A549 (cell line): ENCODE measurements around the gene DYNLT2. TPM values are rescaled to one million over a fixed set of nuclear protein-coding genes. Genes with fewer than 3 reads are reported as not detected.

ENCODE experiments used
- ATAC-seq, 2 experiments: fragments of 200-7000 bp in 1 of 2; fragments of >200 bp in 1 of 2; cut with Nextera tagmentation in 1 of 2; cut with Tn5 transposase in 1 of 2; 3 replicates each; pipeline versions ENCODE4 v1.8.0 to v1.9.1; 2018 to 2020; ENCODE audit warnings: mild to moderate bottlenecking in 1 of 2, moderate library complexity in 1 of 2
- CTCF ChIA-PET: fragments of 300-600 bp; sonication (Branson Sonifier 250); formaldehyde crosslinking; extraction: SDS; loops from one replicate; lab custom pipeline; 2021; ENCODE audit warnings: antibody characterized with exemption, inconsistent platforms; lab: Yijun Ruan, JAX
- POLR2A ChIA-PET: fragments of 350-600 bp; formaldehyde crosslinking; extraction: SDS; loops from one replicate; lab custom pipeline; 2021; ENCODE audit warnings: antibody characterized with exemption, inconsistent platforms; lab: Yijun Ruan, JAX
- DNase-seq, 2 experiments: peaks; one replicate each; pipeline versions ENCODE4 v3.0.0 to v3.0.0-alpha.2; 2011 to 2016; ENCODE audit warnings: low read depth in 1 of 2, low spot score in 1 of 2
- FAIRE-seq: peaks from 2 replicates; lab custom pipeline; 2011; peaks lifted over from hg19 to GRCh38; lab: Jason Lieb, UNC
- H3K27ac ChIP-seq, 2 experiments: fragments of >200 bp; sonication (Bioruptor Twin); formaldehyde crosslinking; 3 replicates each; pipeline ENCODE4 v1.5.1; 2016 to 2017
- H3K4me1 ChIP-seq: fragments of >200 bp; sonication (Bioruptor Twin); formaldehyde crosslinking; 3 replicates; pipeline ENCODE4 v1.6.1; 2016
- H3K4me2 ChIP-seq: fragments of >200 bp; sonication (Bioruptor Twin); formaldehyde crosslinking; 3 replicates; pipeline ENCODE4 v1.6.1; 2016
- H3K4me3 ChIP-seq: fragments of >200 bp; sonication (Bioruptor Twin); formaldehyde crosslinking; 3 replicates; pipeline ENCODE4 v1.5.1; 2016
- H3K9me3 ChIP-seq: fragments of >200 bp; sonication (Bioruptor Twin); formaldehyde crosslinking; 3 replicates; pipeline ENCODE4 v1.6.1; 2016
- ATOH8 ChIP-seq: fragments of 250-450 bp; sonication (Bioruptor Pico); IDR thresholded peaks from 2 replicates; pipeline ENCODE4 v1.5.0; 2020; ENCODE audit warnings: low read depth, mild to moderate bottlenecking, moderate library complexity
- BCL3 ChIP-seq: fragments of >200 bp; sonication (Bioruptor Twin); formaldehyde crosslinking; IDR thresholded peaks from 3 replicates; pipeline ENCODE4 v1.6.1; 2016
- BHLHE40 ChIP-seq: IDR thresholded peaks from 2 replicates; pipeline ENCODE4 v1.6.1; 2012; ENCODE audit warnings: low read depth, low read length, inconsistent platforms
- CBX8 ChIP-seq: fragments of 200-600 bp; sonication (generic); IDR thresholded peaks from 2 replicates; pipeline ENCODE4 v1.6.1; 2016
- CHD2 ChIP-seq: fragments of 150-350 bp; IDR thresholded peaks from 2 replicates; pipeline ENCODE4 v1.6.1; 2014; ENCODE audit warnings: low read length; ENCODE audit not compliant: partially characterized antibody
- EHF ChIP-seq: fragments of 250-450 bp; sonication (Bioruptor Pico); IDR thresholded peaks from 2 replicates; pipeline ENCODE4 v1.5.0; 2020; ENCODE audit warnings: mild to moderate bottlenecking
- EHMT2 ChIP-seq: fragments of 200-600 bp; sonication (generic); IDR thresholded peaks from 2 replicates; pipeline ENCODE4 v1.6.1; 2016; ENCODE audit warnings: antibody characterized with exemption, low read depth, mild to moderate bottlenecking, moderate library complexity
- FOSB ChIP-seq: fragments of 250-450 bp; sonication (Bioruptor Pico); IDR thresholded peaks from 2 replicates; pipeline ENCODE4 v1.5.0; 2020; ENCODE audit warnings: mild to moderate bottlenecking, moderate library complexity
- FOSL2 ChIP-seq, 2 experiments: fragments of 450-650 bp in 1 of 2; fragments of >200 bp in 1 of 2; sonication (Bioruptor Twin) in 1 of 2; formaldehyde crosslinking; IDR thresholded peaks; 2 replicates each; pipeline versions ENCODE4 v1.5.0 to v1.6.1; 2016 to 2020; ENCODE audit warnings: mild to moderate bottlenecking in 1 of 2, moderate library complexity in 1 of 2
- HDAC2 ChIP-seq: fragments of 200-600 bp; sonication (generic); IDR thresholded peaks from 2 replicates; pipeline ENCODE4 v1.6.1; 2016
- HEYL ChIP-seq: fragments of 250-450 bp; sonication (Bioruptor Pico); IDR thresholded peaks from 2 replicates; pipeline ENCODE4 v1.8.0; 2021; ENCODE audit warnings: mild to moderate bottlenecking, moderate library complexity
- HMGXB4 ChIP-seq: fragments of 250-450 bp; sonication (Bioruptor Pico); IDR thresholded peaks from 2 replicates; pipeline ENCODE4 v1.5.0; 2021; ENCODE audit warnings: mild to moderate bottlenecking, moderate library complexity, borderline replicate concordance
- HOXA7 ChIP-seq: fragments of 250-450 bp; sonication (Bioruptor Pico); IDR thresholded peaks from 2 replicates; pipeline ENCODE4 v1.5.0; 2020; ENCODE audit warnings: mild to moderate bottlenecking, moderate library complexity
- HOXB13 ChIP-seq: fragments of 250-450 bp; sonication (Bioruptor Pico); IDR thresholded peaks from 2 replicates; pipeline ENCODE4 v1.5.0; 2020; ENCODE audit warnings: low read depth, mild to moderate bottlenecking, moderate library complexity
- HOXB5 ChIP-seq: fragments of 250-450 bp; sonication (Bioruptor Pico); IDR thresholded peaks from 2 replicates; pipeline ENCODE4 v1.5.0; 2020; ENCODE audit warnings: mild to moderate bottlenecking, moderate library complexity
- JUNB ChIP-seq: fragments of >200 bp; sonication (Bioruptor Twin); formaldehyde crosslinking; IDR thresholded peaks from 2 replicates; pipeline ENCODE4 v1.6.1; 2016
- KDM1A ChIP-seq: fragments of 200-600 bp; sonication (generic); IDR thresholded peaks from 2 replicates; pipeline ENCODE4 v1.6.1; 2016; ENCODE audit warnings: low read depth, mild to moderate bottlenecking
- MAFK ChIP-seq: fragments of 450-650 bp; IDR thresholded peaks from 2 replicates; pipeline ENCODE4 v1.6.1; 2014; ENCODE audit not compliant: partially characterized antibody
- MAX ChIP-seq: IDR thresholded peaks from 2 replicates; pipeline ENCODE4 v1.6.1; 2012
- MYC ChIP-seq: IDR thresholded peaks from 2 replicates; pipeline ENCODE4 v1.6.1; 2012; ENCODE audit warnings: mild to moderate bottlenecking, inconsistent platforms, low read length, improper control_type of control experiment, borderline replicate concordance
- NFE2L2 ChIP-seq: fragments of 150-350 bp; conservative IDR thresholded peaks from 2 replicates; pipeline ENCODE4 v1.6.1; 2014; ENCODE audit warnings: low read length
- PHF8 ChIP-seq: fragments of 200-600 bp; sonication (generic); IDR thresholded peaks from 2 replicates; pipeline ENCODE4 v1.6.1; 2016; ENCODE audit warnings: low read depth, mild to moderate bottlenecking, antibody characterized with exemption, moderate library complexity, borderline replicate concordance
- RAD21 ChIP-seq, 2 experiments: fragments of >200 bp in 1 of 2; sonication (Bioruptor Twin) in 1 of 2; formaldehyde crosslinking in 1 of 2; IDR thresholded peaks in 1 of 2; conservative IDR thresholded peaks in 1 of 2; 2 replicates in 1 of 2; 3 replicates in 1 of 2; pipeline ENCODE4 v1.6.1; 2012 to 2018; ENCODE audit warnings: inconsistent platforms in 1 of 2
- REST ChIP-seq: fragments of 200-600 bp; sonication (generic); IDR thresholded peaks from 2 replicates; pipeline ENCODE4 v1.6.1; 2016; ENCODE audit warnings: antibody characterized with exemption, mild to moderate bottlenecking, moderate library complexity
- SREBF2 ChIP-seq: fragments of 450-650 bp; IDR thresholded peaks from 2 replicates; pipeline ENCODE4 v1.6.1; 2014; ENCODE audit warnings: mild to moderate bottlenecking, moderate library complexity
- TP53 ChIP-seq: fragments of 250-450 bp; sonication (Bioruptor Pico); IDR thresholded peaks from 2 replicates; pipeline ENCODE4 v1.5.0; 2021; ENCODE audit warnings: mild to moderate bottlenecking, moderate library complexity
- ZNF302 ChIP-seq: fragments of 250-450 bp; sonication (Bioruptor Pico); IDR thresholded peaks from 2 replicates; pipeline ENCODE4 v1.9.0; 2021; ENCODE audit warnings: inconsistent platforms, mild to moderate bottlenecking, moderate library complexity
- WGBS: methylation state at CpG from one replicate; pipeline ENCODE4 v1.1.6; 2017; ENCODE audit errors: missing lambda C conversion rate; 5-methylcytosine and 5-hydroxymethylcytosine counted together
- polyA plus RNA-seq, 4 experiments: library from polyadenylated mRNA; depleted of rRNA in 3 of 4; stranded (reverse); fragments of >200 nt; fragmentation: RNase III in 1 of 4; extraction: RNeasy Plus Mini Kit Qiagen cat#74134 plus additional on column Dnase treatment in 1 of 4; gene quantifications; 2 replicates in 3 of 4; 3 replicates in 1 of 4; pipeline ENCODE4 v1.2.3, GENCODE V29; 2011 to 2017
- TF ChIP-seq, protein P1 (sequence below): fragments of >200 bp; sonication (Bioruptor Twin); formaldehyde crosslinking; IDR thresholded peaks from 2 replicates; pipeline ENCODE4 v1.6.1; 2016

The DYNLT2 gene
- polyA plus RNA-seq, 2 of the 4 experiments (the other 2 are of a cell fraction): 1.1 to 2.0 TPM

GRCh38 chr6:169783971-169784820 is 32.8 kb upstream of the DYNLT2 start:
- Histone ChIP-seq H3K27ac (no peak overlapping the region), H3K4me1 (no peaks in the 10 kb centered on the region), H3K4me2 (no peak overlapping the region), H3K4me3 (no peak overlapping the region), H3K9me3 (no peaks in the 10 kb centered on the region)
- FAIRE-seq: no peak
- no peak for ATAC-seq
- ChIA-PET CTCF (no interaction called here), POLR2A (no interaction called here)
- no peak for DNase-seq
- 92% methylated on average over 17 of the region's 23 CpGs for WGBS
- TF ChIP-seq KDM1A: no peak
- no peak for TF ChIP-seq HOXB5 (CRISPR knock-in tag)
- no peak for TF ChIP-seq FOSB
- TF ChIP-seq RAD21 (conservative IDR thresholded peaks at IDR 0.05 in 1 of 2, IDR thresholded peaks at IDR 0.05 in 1 of 2): no peak
- TF ChIP-seq MAX: no peak
- no peak for TF ChIP-seq CHD2
- no peak for TF ChIP-seq FOSL2 (IDR thresholded peaks at IDR 0.05)
- no peak for TF ChIP-seq FOSL2 (CRISPR knock-in tag; IDR thresholded peaks at IDR 0.05)
- TF ChIP-seq SREBF2: no peak
- no peak for TF ChIP-seq MAFK
- no peak for TF ChIP-seq TP53 (CRISPR knock-in tag)
- no peak for TF ChIP-seq BHLHE40
- TF ChIP-seq HEYL (CRISPR knock-in tag): no peak
- no peak for TF ChIP-seq HOXB13 (CRISPR knock-in tag)
- no peak for TF ChIP-seq EHMT2
- TF ChIP-seq JUNB: no peak

DNA sequence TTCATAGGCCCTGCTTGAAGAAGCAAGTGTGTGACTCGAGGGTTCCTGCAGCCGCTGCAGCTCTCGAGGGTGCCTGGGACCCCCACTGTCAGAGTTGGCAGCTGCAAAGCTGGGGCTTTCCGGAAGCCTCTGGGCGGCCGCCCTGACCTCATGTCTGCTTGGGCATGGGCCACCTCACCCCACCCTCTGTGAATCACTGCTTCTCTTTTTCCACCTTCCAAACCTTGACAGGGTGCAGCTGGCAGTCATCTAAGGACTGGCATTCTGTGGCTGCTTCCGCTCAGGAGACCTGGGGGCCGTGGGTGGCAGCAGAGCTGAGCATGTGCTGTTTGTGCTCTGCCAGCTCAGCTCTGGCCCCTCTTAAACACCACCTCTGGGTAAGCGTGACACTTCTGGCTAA is 32.0 kb upstream of the DYNLT2 start:
- no peak for FAIRE-seq
- ChIA-PET CTCF (no interaction called here), POLR2A (no interaction called here)
- no peak for DNase-seq
- 71% methylated on average over 9 of the region's 9 CpGs for WGBS
- Histone ChIP-seq H3K4me3 (no peak overlapping the region), H3K27ac (no peak overlapping the region), H3K4me2 (no peak overlapping the region), H3K4me1 (no peaks in the 10 kb centered on the region), H3K9me3 (no peaks in the 10 kb centered on the region)
- ATAC-seq: no peak
- TF ChIP-seq CBX8: no peak
- no peak for TF ChIP-seq JUNB
- no peak for TF ChIP-seq ZNF302 (CRISPR knock-in tag)
- TF ChIP-seq REST: no peak
- TF ChIP-seq, protein P1, sequence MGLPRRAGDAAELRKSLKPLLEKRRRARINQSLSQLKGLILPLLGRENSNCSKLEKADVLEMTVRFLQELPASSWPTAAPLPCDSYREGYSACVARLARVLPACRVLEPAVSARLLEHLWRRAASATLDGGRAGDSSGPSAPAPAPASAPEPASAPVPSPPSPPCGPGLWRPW: no peak
- no peak for TF ChIP-seq HDAC2
- no peak for TF ChIP-seq HMGXB4 (CRISPR knock-in tag)
- TF ChIP-seq BCL3: no peak
- TF ChIP-seq BHLHE40: no peak
- no peak for TF ChIP-seq NFE2L2
- no peak for TF ChIP-seq ATOH8 (CRISPR knock-in tag)
- TF ChIP-seq FOSB: no peak
- TF ChIP-seq EHF (CRISPR knock-in tag): no peak
- no peak for TF ChIP-seq MYC
- no peak for TF ChIP-seq PHF8
- TF ChIP-seq HOXA7 (CRISPR knock-in tag): no peak
